NCI-H1105 treated with DMSO at 0.1 percent for 48 hours (cell line): ENCODE measurements around the gene KIDINS220.

Experiments used
- DNase-seq: peaks from one replicate; lab custom pipeline; 2025; lab: John Stamatoyannopoulos, UW

KIDINS220 gene

GRCh38 chr2:8851811-8852560 is 14.6 kb upstream of the KIDINS220 start:
- DNase-seq = no peak

GRCh38 chr2:8850845-8851487 is 13.6 kb upstream of the KIDINS220 start:
- DNase-seq = no peak

- no peak for DNase-seq
Observed at GRCh38 chr2:8849327-8849726, 11.9 kb upstream of the KIDINS220 start.

- DNase-seq = no peak
Observed at GRCh38 chr2:8848328-8849100, 11.1 kb upstream of the KIDINS220 start.

- DNase-seq = no peak
Observed at GRCh38 chr2:8847400-8847799, 10.0 kb upstream of the KIDINS220 start.

- no peak for DNase-seq
Observed at GRCh38 chr2:8841932-8842331, 4.5 kb upstream of the KIDINS220 start.

- no peak for DNase-seq
Observed at GRCh38 chr2:8840475-8841091, 3.2 kb upstream of the KIDINS220 start.

GRCh38 chr2:8839189-8839965 is 2.0 kb upstream of the KIDINS220 start:
- no peak for DNase-seq

GRCh38 chr2:8837795-8838140 is 355 bp upstream of the KIDINS220 start:
- no peak for DNase-seq

- DNase-seq = no peak
Observed at GRCh38 chr2:8835279-8835678, 2.1 kb downstream of the KIDINS220 start.

GRCh38 chr2:8833853-8834252 is 3.6 kb downstream of the KIDINS220 start:
- no peak for DNase-seq

GRCh38 chr2:8831516-8831915 is 5.9 kb downstream of the KIDINS220 start:
- DNase-seq = no peak

- DNase-seq = no peak
Observed at GRCh38 chr2:8827729-8828128, 9.7 kb downstream of the KIDINS220 start.

GRCh38 chr2:8822218-8822617 is 15.2 kb downstream of the KIDINS220 start:
- no peak for DNase-seq

- DNase-seq = no peak
Observed at GRCh38 chr2:8821276-8822217, 15.9 kb downstream of the KIDINS220 start.

GRCh38 chr2:8819948-8820347 is 17.5 kb downstream of the KIDINS220 start:
- no peak for DNase-seq

- no peak for DNase-seq
Observed at GRCh38 chr2:8819194-8819593, 18.2 kb downstream of the KIDINS220 start.

- no peak for DNase-seq
Observed at GRCh38 chr2:8817221-8817620, 20.2 kb downstream of the KIDINS220 start.

GRCh38 chr2:8806885-8807704 is 30.3 kb downstream of the KIDINS220 start:
- DNase-seq = no peak
